OCI-LY1 (cell line): ENCODE results near the gene SEC16A.

Source experiments
- CTCF ChIP-seq: fragments of 200-600 bp; sonication (generic), shearing (Covaris generic); IDR thresholded peaks from 2 replicates; pipeline ENCODE4 v1.5.1; 2017; ENCODE audit warnings: mild to moderate bottlenecking, antibody characterized with exemption, low read length, moderate library complexity, mixed read lengths
- EZH2 ChIP-seq: fragments of 200-600 bp; sonication (generic), shearing (Covaris generic); IDR thresholded peaks from 2 replicates; pipeline ENCODE4 v1.8.0; 2017; ENCODE audit warnings: borderline replicate concordance, mixed run types, mild to moderate bottlenecking, antibody characterized with exemption, low read length, moderate library complexity, mixed read lengths

- TF ChIP-seq CTCF = no peak
- no peak for TF ChIP-seq EZH2
Measured at GRCh38 chr9:136437430-136437829, 45.4 kb downstream of the SEC16A start.
